Right atrium auricular region (tissue), 2 donors: ENCODE data around the gene STN1. TPM values are rescaled to one million over a fixed set of nuclear protein-coding genes. Genes with fewer than 3 reads are reported as not detected.

Experiments used
- DNase-seq: peaks from one replicate; pipeline ENCODE4 v3.0.0-alpha.2; 2019; ENCODE audit warnings: low spot score
- H3K27ac ChIP-seq, 2 donors: fragments of 200-600 bp; sonication (generic); 1 replicate in 1 of 2; 2 replicates in 1 of 2; pipeline ENCODE4 v1.5.1; 2016 to 2019
- H3K27me3 ChIP-seq, 2 donors: fragments of 200-600 bp; sonication (generic); one replicate each; pipeline versions ENCODE4 v1.5.1 to v1.6.0; 2017 to 2019
- H3K36me3 ChIP-seq: fragments of 200-600 bp; sonication (generic); one replicate; pipeline ENCODE4 v1.5.1; 2016
- H3K4me1 ChIP-seq, 2 donors: fragments of 200-600 bp; sonication (generic); one replicate each; pipeline versions ENCODE4 v1.5.1 to v1.6.0; 2017 to 2019
- H3K4me3 ChIP-seq, 2 donors: fragments of 200-600 bp; sonication (generic); 1 replicate in 1 of 2; 2 replicates in 1 of 2; pipeline ENCODE4 v1.5.1; 2017 to 2019; ENCODE audit warnings: mild to moderate bottlenecking in 1 of 2, moderate library complexity in 1 of 2
- H3K9me3 ChIP-seq, 2 donors: fragments of 200-600 bp; sonication (generic); one replicate each; pipeline ENCODE4 v1.5.1; 2019
- CTCF ChIP-seq, 2 donors: fragments of 200-600 bp; sonication (generic); IDR thresholded peaks; one replicate each; pipeline ENCODE4 v1.5.1; 2019; ENCODE audit warnings: antibody characterized with exemption in 2 of 2
- total RNA-seq, 2 donors: library from RNA; depleted of rRNA; stranded (reverse); fragments of >200 nt; gene quantifications; one replicate each; pipeline ENCODE4 v1.1.0, GENCODE V29; 2016

The STN1 gene
- total RNA-seq, 2 donors from 2014 or later: 26.8 to 35.3 TPM

DNA sequence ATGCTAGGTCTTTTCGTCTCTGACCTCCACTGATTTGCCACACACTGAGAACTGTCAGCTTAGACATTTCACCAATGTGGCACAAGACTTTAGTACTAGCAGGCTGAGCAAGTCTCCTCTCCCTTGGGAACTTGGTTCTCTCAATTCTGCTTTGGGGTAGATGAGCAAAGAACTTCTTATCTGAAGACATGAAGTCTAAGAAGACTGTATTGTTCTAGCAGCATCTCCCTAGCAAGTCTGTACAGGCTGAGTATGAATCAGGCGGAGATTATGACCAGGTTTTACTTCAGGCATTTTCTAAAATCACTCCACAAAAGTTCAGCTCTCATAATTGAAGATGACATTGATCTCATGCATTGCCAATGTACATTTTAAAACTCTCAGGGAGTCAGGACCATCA lies 23.8 kb upstream of the STN1 start:
- Histone ChIP-seq H3K9me3 (no peaks in the 10 kb centered on the region), H3K27ac (no peak overlapping the region), H3K36me3 (no peaks in the 10 kb centered on the region), H3K4me1 (no peaks in the 10 kb centered on the region), H3K4me3 (no peak overlapping the region), H3K27me3 (no peaks in the 10 kb centered on the region)
- no peak for TF ChIP-seq CTCF (IDR thresholded peaks at IDR 0.05)
- DNase-seq: no peak

- H3K27ac ChIP-seq: no peak overlapping the region
- H3K9me3 ChIP-seq: no peaks in the 10 kb centered on the region
- H3K4me1 ChIP-seq: no peaks in the 10 kb centered on the region
- no peaks in the 10 kb centered on the region for H3K27me3 ChIP-seq
- no peak for DNase-seq
- H3K4me3 ChIP-seq: no peak overlapping the region
- no peaks in the 10 kb centered on the region for H3K36me3 ChIP-seq
- TF ChIP-seq CTCF (IDR thresholded peaks at IDR 0.05): no peak
These were observed 21.5 kb upstream of the STN1 start for GRCh38 chr10:103939522-103939921.

DNA sequence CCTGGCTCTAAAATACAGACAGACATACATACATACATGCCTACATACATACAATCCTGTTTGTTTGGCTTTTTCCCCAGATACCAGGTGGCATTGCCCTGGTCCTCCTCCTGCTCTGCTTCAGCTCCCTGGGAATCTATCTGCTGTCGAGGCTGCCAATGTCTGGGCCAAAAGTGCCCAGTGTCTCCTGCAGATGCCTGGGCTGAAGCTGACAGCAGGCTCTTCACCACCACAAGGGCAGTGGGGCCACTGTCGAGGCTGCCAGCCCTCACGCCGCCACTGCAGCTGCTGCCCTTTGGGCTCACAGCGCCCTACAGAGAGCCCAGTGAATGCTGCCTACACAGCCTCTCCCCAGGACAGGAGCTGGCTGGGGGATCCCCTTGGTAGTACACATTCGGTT lies 18.0 kb upstream of the STN1 start:
- no peaks in the 10 kb centered on the region for H3K36me3 ChIP-seq
- no peaks in the 10 kb centered on the region for H3K9me3 ChIP-seq
- no peak for DNase-seq
- H3K27me3 ChIP-seq: no peaks in the 10 kb centered on the region
- TF ChIP-seq CTCF (IDR thresholded peaks at IDR 0.05): no peak
- H3K27ac ChIP-seq: no peak overlapping the region
- no peak overlapping the region for H3K4me3 ChIP-seq
- no peaks in the 10 kb centered on the region for H3K4me1 ChIP-seq

- Histone ChIP-seq H3K27me3 (no peaks in the 10 kb centered on the region), H3K27ac (no peak overlapping the region), H3K9me3 (no peaks in the 10 kb centered on the region), H3K4me3 (no peak overlapping the region), H3K4me1 (no peaks in the 10 kb centered on the region), H3K36me3 (no peaks in the 10 kb centered on the region)
- TF ChIP-seq CTCF (IDR thresholded peaks at IDR 0.05): no peak
- DNase-seq: no peak
These were observed 16.3 kb upstream of the STN1 start for GRCh38 chr10:103934308-103934707.

GRCh38 chr10:103933557-103934121 lies 15.7 kb upstream of the STN1 start:
- no peak for TF ChIP-seq CTCF (IDR thresholded peaks at IDR 0.05)
- no peak overlapping the region for H3K27ac ChIP-seq
- H3K27me3 ChIP-seq: no peaks in the 10 kb centered on the region
- no peak for DNase-seq
- no peak overlapping the region for H3K4me3 ChIP-seq
- H3K9me3 ChIP-seq: no peaks in the 10 kb centered on the region
- no peaks in the 10 kb centered on the region for H3K36me3 ChIP-seq
- no peaks in the 10 kb centered on the region for H3K4me1 ChIP-seq

DNA sequence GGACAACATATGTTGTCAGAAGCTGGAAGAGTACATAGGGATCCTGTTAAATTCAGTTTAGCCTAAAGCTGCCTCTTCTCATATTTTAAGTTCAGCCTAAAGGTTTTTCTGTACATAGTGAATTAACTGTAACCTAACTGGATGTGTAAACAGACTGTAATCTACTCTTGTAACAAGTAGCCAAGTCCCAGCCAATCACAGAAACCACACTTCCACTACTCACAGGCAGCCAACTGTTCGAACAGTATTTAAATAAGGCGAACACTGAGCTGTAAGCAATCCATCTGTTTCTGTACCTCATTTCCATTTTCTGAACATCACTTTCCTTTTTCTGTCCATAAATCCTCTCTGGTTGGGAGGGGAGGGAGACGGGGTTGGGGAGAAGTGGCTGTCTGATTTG lies 15.0 kb upstream of the STN1 start:
- no peaks in the 10 kb centered on the region for H3K36me3 ChIP-seq
- H3K9me3 ChIP-seq: no peaks in the 10 kb centered on the region
- no peak overlapping the region for H3K4me3 ChIP-seq
- no peak overlapping the region for H3K27ac ChIP-seq
- no peak for DNase-seq
- no peaks in the 10 kb centered on the region for H3K4me1 ChIP-seq
- H3K27me3 ChIP-seq: no peaks in the 10 kb centered on the region
- TF ChIP-seq CTCF (IDR thresholded peaks at IDR 0.05): no peak
